NCI-H524 treated with DMSO at 0.1 percent for 48 hours (cell line): Measurements from ENCODE around the gene CNNM2.
"Not testable (repeated sequence)": the region's sequence is repeated elsewhere in the genome, so short reads cannot be mapped to it uniquely, and the experiment has no call there.

ENCODE experiments used
- DNase-seq: peaks from one replicate; lab custom pipeline; 2025; lab: John Stamatoyannopoulos, UW

The CNNM2 gene

DNA sequence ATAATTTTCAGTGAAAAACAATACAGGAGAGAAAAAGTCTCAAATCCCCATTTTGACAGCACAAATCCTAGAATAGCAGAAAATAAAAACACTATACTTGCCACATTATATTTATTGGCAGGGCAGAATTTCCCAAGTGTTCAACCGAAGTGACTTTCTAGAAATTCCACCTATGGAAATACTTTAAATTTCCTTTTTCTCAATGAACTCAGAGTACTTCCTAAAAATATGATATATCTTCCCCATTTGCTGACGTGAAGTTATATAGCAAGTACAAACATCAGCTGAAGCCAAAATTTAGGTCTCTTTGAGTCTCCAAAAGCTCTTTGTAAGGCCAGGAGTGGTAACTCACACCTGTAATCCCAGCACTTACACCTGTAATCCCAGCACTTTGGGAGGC is 191.7 kb downstream of the CNNM2 start:
- DNase-seq: no peak

DNA sequence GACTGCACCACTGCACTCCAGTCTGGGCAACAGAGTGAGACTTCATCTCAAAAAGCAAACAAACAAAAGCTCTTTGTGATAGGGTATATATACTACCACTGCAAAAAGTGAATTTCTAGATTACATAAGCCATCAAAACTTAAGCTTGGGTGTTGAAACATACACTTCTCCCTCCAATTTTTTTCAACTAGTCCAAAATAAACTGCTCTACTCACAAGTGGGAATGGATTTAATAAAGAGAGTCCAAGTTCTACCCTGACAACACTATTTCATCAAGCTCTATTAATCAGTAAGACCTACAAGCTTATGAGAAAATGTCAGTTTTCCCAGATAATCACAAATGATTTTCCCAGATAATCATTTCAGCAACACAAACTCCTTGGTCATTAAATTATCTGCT is 192.3 kb downstream of the CNNM2 start:
- DNase-seq: no peak

DNA sequence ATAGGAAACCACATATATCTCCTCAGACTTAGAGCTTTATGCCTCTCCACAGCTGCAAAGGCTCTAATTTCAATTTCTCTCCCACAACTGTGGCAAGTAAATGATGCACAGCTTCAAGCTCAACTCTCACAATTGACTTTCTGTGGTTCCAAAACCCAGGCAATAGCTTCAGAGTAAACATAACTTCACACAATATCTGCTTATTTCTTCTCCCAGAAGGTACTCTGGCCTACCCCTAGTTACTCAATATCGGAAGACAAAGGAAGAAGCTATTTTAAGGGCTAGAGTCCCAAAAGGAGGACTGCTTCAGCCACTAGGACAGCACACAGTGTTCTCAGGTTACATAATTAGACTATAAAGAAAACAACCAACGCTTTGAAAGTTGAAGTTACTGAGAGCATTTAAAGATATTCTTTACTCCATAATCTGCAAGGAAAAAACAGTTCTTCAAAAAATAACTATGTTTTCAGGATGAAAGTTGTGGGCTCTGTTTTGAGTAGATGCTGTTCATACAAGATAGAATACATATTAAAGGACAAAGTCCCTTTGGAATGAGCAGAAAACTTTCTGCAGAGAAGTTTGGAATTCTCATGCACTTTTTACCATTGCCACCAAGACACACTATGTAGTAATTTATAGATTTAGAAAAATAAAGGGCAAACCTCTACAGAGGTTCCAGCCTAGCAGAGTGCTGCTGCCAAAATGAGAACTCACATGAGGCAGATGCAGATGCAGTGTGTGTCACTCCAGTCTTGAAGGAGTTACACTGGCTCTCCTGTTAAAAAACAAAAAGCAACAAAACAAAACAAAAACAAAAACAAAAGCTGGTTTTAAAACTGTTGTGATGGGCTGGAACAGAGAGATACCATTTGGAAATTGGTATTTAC is 193.2 kb downstream of the CNNM2 start:
- no peak for DNase-seq

DNA sequence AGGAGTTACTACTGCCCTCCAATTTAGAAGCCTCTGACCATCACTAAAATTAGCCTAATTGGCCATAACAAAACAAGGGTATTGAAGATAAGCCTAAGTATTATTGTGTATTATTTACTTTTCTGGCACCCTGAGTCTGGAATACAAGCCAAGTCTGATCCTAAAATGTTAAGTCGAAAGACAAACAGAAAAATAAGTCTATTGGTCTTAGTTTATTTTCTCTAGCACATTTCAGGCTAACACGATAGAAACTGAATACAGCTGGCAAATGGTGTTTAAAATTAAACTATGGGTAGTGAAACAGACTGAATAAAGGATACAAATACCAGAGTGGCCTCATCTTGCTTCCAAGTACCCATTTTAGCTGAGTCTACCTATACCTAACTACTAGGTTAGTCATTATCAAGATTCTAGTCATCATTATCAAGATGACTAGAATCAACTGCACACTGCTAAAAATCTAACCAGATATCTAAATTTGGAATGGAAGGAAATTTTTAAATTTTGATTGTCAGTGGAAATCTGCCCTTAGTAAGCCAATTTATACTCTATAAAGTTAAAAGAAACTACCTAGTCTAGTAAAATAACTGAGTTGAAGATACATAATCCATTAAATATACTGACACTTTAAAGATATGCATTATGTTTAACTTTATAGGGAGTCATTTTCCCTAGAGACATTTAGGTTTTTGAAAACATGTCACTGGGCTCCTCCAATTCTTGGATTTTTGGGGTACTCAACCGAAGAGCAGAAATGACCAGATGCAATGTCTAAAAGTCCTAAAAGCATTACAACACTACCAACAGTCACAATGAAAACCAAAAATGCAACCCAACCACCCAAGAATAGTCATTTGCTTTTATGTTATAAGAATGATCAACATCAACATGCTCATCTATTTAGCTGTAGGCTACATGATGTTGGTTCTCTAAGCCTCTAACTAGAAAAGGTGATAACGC is 194.1 kb downstream of the CNNM2 start:
- DNase-seq: no peak

DNA sequence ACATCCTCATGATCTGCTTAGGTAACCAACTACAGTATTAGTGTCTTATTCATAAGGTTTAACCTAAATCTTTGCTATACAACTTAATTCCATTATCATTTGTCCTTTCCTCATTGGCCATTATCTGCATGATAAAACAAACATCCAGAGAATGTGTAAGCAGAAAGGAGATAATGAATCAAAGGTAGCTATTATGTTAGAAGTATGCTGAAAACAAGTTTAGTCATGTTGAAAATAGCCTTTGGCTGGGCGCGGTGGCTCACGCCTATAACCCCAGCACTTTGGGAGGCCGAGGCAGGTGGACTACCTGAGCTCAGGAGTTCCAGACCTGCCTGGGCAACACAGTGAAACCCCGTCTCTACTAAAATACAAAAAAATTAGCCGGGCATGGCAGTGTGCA is 196.8 kb downstream of the CNNM2 start:
- no peak for DNase-seq

DNA sequence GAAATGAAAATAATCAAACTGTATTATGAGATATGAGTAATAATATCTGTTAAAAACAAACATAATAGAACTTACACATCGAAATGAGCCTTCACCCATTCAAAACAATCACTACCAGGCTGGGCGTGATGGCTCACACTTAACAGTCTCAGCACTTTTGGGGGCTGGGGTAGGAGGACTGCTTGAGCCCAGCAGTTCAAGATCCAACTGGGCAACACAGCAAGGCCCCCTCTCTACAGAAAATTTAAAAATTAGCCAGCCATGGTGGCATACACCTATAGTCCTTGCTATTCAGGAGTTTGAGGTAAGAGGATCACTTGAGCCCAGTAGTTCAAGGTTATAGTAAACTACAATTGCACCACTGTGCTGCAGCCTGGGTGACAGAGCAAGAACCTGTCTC is 199.2 kb downstream of the CNNM2 start:
- no peak for DNase-seq

DNA sequence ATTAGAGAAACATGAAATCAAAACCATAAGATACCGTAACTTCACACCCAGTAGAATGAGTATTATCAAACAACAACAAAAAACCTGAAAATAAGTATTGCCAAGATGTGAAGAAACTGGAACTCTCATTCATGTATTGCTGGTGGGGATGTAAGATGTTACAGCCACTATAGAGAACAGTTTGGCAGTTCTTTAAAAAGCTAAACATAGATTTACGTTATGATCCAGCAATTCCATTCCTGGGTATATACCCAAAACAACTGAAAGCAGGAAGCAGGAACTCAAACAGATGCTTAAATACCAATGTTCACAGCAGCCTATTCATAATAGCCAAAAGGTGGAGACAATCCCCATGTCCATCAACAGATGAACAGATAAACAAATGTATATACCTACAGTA is 202.5 kb downstream of the CNNM2 start:
- DNase-seq: no peak

DNA sequence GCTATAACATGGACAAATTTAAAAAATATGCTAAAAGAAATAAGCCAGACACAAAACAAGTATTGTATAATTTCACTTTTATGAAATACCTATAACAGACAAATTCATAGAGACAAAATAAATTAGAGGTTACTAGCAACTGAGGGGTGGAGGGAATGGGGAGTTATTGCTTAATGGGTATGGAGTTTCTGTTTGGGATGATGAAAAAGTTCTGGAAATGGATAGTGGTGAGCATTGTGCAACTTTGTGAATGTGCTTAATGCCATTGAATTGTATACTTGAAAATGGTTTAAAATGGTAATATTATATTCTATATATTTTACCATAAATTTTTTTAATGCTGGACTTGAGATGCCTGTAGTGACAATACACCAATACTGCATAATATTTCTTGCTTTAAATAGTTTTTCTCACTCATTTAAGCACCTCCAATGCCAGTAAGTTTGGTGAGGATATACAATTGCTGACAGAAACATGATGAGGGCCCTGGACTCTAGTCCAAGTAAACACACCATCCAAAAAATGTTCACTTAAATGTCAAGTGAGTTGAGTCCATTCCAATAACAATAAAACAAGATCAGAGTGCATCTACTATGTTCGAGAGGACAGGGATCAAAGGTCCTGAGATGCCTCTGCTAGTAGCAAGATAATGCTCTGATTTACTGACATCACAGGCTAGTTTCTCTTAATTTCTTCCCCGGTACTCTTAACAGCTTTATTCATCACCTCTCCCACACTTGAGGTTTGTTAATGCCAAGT is 203.1 kb downstream of the CNNM2 start:
- DNase-seq: no peak

DNA sequence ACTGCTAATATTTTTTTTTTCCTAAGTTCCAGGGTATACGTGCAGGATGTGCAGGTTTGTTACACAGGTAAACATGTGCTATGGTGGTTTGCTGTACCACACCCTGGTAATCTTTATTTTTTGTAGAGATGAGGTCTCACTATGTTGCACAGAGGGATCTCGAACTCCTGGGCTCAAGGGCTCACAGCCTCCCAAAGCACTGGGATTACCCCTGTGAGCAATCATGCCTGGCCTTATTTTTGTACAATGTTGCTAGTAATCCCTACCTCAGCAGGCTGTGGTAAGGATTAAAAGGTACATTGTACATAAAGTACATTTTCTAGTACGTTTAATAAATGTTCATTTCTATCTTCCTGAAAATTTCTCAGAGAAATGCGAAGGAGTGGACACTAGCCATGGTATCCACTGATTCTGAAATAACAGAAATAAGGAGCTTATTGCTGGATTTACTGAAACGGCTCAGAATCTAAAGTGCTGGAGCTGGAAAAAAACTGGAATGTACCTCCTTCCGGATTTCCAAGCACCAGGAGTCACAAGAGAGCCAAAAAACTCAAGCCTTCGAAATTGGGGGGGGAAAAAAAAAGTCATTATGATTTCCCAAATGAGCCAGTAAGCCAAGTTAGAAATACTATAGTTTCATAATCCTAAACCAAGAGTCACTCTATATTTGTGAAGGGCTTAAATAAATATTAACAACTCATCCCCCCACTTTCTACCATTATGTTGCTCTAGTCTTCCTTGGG is 205.4 kb downstream of the CNNM2 start:
- peak; percentile 0 for DNase-seq

DNA sequence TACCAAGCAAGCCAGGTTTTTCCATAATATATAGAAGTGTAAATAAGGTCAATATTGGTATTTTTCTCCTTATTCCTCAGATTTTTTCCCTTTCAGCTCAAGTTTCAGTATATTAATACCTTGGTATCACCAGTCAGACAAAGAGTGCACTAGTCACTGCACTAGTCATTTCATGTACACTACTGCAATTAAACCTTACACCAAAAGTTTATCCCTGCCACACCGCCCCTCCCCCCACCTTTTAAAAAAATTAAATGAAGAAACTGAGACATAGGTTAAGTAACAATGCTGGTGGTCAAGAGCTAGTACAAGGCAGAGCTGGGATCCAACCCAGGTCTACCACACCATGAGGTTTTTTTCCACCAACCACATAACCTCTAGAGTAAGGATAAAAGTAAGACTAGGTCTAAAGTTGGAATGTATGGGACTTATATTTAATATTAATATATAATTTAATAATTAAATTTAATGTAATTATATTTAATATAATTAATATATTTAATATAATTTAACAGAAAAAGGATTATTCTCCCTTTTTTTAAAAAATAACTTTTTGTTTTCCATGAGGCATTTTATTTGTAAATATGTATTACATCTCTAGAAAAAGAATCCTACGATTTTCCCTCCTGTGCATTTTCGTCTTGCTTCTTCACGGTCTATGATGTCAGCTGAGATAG is 206.5 kb downstream of the CNNM2 start:
- DNase-seq: no peak

DNA sequence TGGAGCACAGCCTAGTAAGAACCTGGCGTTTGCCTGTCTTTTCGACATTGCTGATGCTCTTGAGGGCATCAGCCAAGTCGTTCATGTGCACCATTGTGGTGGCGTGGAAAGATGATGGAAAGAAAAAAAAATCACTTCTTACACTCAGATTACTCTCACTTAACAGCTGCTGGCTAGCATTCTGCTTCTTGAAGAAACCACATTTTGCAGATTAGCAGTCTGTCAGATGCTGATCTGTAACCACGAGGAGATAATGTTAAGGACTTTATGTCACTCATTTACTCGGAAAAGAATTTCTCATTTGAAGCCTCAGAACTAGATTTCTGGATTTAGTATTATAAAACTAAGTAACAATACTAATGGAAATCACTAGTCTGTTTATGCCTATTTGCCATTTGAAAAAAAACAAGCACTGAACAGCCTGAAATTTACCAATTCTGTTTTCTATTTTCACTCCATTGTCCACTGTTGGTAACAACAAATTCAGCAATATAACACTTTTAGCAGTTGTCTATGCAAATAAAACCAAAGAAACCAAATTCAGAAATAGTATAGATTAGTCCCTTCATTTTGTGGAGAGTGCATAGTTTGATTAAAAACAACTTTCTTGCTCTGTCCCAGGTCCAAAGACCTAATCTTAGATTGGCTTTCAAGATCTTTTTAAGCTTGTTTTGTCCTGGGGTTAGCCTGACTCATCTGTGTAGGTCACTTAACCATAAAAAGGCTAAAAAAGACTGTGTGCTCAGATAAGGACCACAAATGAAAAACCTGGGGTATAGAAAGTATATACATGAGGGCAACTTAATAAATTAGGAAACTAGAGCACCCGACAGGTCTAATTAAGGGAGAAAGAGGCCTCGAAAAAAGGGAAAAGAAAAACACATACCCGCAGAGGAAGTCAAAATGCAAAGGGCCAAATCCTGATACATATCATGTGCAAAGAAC is 207.5 kb downstream of the CNNM2 start:
- DNase-seq: peak; percentile 11

DNA sequence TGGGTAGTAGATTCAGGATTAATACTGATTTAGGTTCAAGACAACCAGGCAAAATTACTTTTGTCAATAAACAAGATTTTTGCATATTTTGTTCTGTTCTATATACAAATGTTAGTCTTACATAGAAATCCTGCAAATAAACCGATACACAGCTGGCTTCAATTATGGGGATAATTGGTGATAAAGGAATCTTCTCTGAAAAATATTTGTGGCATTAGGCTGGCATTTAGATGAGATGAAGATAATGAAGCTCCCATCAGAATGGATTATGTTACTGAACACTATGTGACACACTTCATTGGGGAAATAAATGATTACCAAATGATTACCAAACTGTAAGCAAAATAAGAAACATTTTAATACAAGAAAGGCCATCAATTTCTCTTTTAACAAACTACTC is 209.1 kb downstream of the CNNM2 start:
- DNase-seq: no peak

DNA sequence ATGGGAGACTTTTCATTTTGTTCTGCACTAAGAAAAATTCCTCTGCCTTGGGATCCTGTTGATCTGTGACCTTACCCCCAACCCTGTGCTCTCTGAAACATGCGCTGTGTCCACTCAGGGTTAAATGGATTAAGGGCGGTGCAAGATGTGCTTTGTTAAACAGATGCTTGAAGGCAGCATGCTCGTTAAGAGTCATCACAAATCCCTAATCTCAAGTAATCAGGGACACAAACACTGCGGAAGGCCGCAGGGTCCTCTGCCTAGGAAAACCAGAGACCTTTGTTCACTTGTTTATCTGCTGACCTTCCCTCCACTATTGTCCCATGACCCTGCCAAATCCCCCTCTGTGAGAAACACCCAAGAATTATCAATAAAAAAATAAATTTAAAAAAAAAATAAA is 212.1 kb downstream of the CNNM2 start:
- DNase-seq: not testable (repeated sequence)

DNA sequence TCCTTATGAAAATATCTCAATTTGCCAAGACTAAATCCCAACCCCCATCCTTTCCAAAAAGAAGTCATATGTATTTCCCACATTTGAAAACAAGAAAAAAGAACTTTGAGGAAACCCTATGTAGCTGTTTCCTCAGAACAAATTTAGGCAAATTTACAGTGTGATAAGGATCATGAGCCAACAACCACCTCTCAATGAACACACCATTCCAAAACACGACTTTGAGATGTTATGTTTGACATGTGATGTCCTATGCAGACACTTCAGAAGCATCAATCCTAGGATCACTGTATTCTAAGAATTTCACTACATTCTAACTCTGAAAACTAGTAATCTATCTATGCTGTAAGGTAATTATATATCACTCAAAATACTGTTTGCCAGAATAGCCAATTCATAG is 212.8 kb downstream of the CNNM2 start:
- no peak for DNase-seq

DNA sequence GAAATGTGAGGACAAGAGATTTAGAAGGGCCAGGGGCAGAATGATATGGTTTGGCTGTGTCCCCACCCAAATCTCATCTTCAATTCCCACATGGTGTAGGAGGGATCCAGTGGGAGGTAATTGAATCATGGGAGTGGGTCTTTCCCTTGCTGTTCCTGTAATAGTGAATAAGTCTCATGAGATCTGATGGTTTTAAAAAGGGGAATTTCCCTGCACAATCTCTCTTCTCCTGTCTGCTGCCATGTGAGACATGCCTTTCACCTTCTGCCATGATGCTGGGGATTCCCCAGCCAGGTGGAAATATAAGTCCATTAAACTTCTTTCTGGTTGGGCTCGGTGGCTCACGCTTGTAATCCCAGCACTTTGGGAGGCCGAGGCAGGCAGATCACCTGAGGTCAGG is 217.1 kb downstream of the CNNM2 start:
- DNase-seq: not testable (repeated sequence)

DNA sequence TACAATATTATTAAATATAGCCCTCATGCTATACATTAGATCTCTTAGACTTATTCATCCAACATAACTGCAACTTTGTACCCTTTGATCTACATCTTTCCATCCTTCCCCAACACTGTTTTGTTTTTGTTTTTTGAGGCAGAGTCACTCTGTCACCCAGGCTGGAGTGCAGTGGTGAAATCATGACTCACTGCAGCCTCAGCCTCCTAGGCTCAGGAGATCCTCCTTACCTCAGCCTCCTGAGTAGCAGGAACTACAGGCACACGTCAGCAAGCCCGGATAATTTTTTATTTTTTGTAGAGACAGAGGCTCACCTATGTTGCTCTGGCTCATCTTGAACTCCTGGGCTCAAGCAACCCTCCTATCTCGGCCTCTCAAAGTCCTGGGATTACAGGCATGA is 221.7 kb downstream of the CNNM2 start:
- DNase-seq: no peak
